ENCODE results near the gene SEC31B.

Gene SEC31B

GRCh38 chr10:100535338-100535714 lies 15.7 kb upstream of the SEC31B start:
- CTCF ChIA-PET, result interaction anchor here (0.9 to 1.4 kb wide), 4 partner anchors 9 to 208 kb away, joined by 3 to 7 read pairs (median 4); no protein-coding TSS in a partner anchor
- TF ChIP-seq ARNT (IDR thresholded peaks at IDR 0.05) (no peak), FOXM1 (IDR thresholded peaks at IDR 0.05; ENCODE audit: borderline replicate concordance) (no peak), SUZ12 (IDR thresholded peaks at IDR 0.05) (no peak), FOXK2 (IDR thresholded peaks at IDR 0.05) (no peak), BHLHE40 (IDR thresholded peaks at IDR 0.05; ENCODE audit: borderline replicate concordance) (no peak), LEF1 (IDR thresholded peaks at IDR 0.05; ENCODE audit: borderline replicate concordance) (no peak)
- no peak for DNase-seq (ENCODE audit: extremely low spot score)
- POLR2A ChIA-PET, result interaction anchor here (0.7 to 2.3 kb wide), 21 partner anchors 9 to 365 kb away, joined by 3 to 29 read pairs (median 5); partner anchors contain the start of genes PAX2 and SEC31B

DNA sequence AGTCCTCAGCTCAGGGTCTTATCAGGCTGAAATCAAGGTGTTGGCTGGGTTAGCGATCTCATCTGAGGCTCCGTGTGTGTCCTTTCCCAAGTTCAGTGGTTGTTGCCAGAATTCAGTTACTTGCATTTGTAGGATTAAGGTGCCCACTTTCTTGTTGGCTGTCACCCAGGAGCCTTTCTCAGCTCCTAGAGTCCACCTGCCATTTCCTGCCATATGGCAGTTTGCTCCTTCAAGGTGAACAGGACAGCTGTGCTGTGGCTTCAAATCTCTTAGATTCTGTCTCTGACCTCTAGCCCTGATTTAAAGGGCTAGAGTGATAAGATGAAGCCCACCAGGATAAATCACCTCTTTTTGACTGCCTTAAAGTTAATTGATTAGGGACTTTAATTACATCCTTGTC lies 15.1 kb upstream of the SEC31B start:
- ChIA-PET CTCF (interaction anchor here (0.6 to 1.4 kb wide), 5 partner anchors 16 to 209 kb away, joined by 3 to 7 read pairs (median 3); no protein-coding TSS in a partner anchor), POLR2A (interaction anchor here (1.7 to 2.3 kb wide), 2 partner anchors 10 to 18 kb away, joined by 9 to 29 read pairs; no protein-coding TSS in a partner anchor)
- no peak for DNase-seq (ENCODE audit: extremely low spot score)
- TF ChIP-seq NFRKB (IDR thresholded peaks at IDR 0.05) (no peak), PKNOX1 (IDR thresholded peaks at IDR 0.05) (no peak), SP1 (IDR thresholded peaks at IDR 0.05) (no peak), HDGF (IDR thresholded peaks at IDR 0.05; ENCODE audit: borderline replicate concordance) (no peak), SUZ12 (IDR thresholded peaks at IDR 0.05) (no peak), ELF4 (IDR thresholded peaks at IDR 0.05) (no peak), L3MBTL2 (conservative IDR thresholded peaks at IDR 0.05) (no peak), ARNT (IDR thresholded peaks at IDR 0.05) (no peak), ZNF384 (IDR thresholded peaks at IDR 0.05) (no peak), FOXA1 (IDR thresholded peaks at IDR 0.05) (no peak), FOXM1 (IDR thresholded peaks at IDR 0.05; ENCODE audit: borderline replicate concordance) (no peak)

DNA sequence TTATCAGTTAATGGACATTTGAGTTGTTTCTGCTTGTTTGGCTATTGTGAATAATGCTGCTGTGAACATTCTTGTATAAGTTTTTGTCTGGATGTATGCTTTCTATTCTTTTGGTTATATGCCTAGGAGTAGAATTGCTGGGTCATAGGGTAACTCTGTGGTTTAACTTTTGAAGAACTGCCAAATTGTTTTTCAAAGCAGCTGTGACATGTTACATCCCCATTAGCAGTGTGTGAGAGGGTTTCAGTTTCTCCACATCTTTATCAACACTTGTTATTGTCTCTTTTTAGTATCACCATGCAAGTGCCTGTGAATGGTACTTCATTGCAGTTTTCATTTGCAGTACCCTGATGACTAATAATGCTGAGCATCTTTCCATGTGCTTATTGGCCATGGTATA lies 12.1 kb upstream of the SEC31B start:
- no peak for TF ChIP-seq TARDBP (IDR thresholded peaks at IDR 0.05)
- TF ChIP-seq SUZ12 (IDR thresholded peaks at IDR 0.05), result no peak
- no peak for TF ChIP-seq FOXM1 (IDR thresholded peaks at IDR 0.05; ENCODE audit: borderline replicate concordance)
- no peak for TF ChIP-seq HDGF (IDR thresholded peaks at IDR 0.05; ENCODE audit: borderline replicate concordance)
- TF ChIP-seq ELF4 (IDR thresholded peaks at IDR 0.05), result no peak
- TF ChIP-seq LEF1 (IDR thresholded peaks at IDR 0.05; ENCODE audit: borderline replicate concordance), result no peak
- TF ChIP-seq PKNOX1 (IDR thresholded peaks at IDR 0.05), result no peak
- no peak for TF ChIP-seq ARNT (IDR thresholded peaks at IDR 0.05)
- no peak for TF ChIP-seq BHLHE40 (IDR thresholded peaks at IDR 0.05; ENCODE audit: borderline replicate concordance)
- TF ChIP-seq SP1 (IDR thresholded peaks at IDR 0.05), result no peak
- no peak for TF ChIP-seq NFRKB (IDR thresholded peaks at IDR 0.05)
- TF ChIP-seq CTBP1 (IDR thresholded peaks at IDR 0.05; ENCODE audit: borderline replicate concordance), result no peak
- no peak for TF ChIP-seq FOXK2 (IDR thresholded peaks at IDR 0.05)
- no peak for TF ChIP-seq ZNF384 (IDR thresholded peaks at IDR 0.05)
- TF ChIP-seq FOXA1 (IDR thresholded peaks at IDR 0.05), result no peak
- TF ChIP-seq L3MBTL2 (conservative IDR thresholded peaks at IDR 0.05), result no peak
- POLR2A ChIA-PET, result no interaction called here
- no peak for DNase-seq (ENCODE audit: extremely low spot score)
- CTCF ChIA-PET, result no interaction called here

DNA sequence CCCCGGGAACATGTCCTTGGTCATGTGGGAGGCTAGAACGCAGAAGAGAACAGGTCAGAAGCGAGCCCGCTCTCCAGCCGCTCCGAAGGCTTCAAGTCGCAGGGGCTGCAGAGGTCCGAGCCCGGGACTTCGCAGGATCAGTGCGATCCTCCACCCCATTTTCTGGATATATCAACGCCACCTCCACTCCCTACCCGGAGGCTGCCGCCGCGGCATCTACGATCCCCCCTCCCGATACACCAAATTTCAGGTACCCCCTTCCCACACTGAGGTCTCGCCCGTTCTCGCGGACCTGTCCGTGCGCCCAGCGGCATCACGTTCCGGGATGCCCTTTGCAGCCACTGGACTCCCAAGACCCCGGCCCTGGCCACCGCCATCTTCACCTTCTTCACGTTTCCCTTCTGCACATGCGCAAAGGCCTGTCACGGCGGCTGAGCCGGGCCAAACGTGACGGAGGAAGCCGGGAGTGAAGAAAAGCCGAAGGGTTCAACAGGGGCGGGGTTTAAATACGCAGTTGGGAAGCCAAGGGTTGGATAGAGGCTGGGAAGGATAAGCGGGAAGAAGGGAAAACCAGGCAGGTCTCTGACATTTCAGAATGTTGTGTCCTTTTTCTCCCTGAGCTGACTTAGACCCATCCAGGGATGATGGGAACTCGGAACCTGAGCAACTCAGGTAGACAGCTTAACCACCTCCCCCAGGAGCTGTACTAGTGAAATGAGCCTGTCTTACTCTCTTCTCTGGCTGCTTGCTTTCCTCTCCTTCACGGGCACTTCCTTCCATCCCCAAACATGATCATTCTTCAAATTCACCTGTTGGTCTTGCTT lies 10.0 kb upstream of the SEC31B start, which contains the start of gene NDUFB8:
TSS of gene NDUFB8 (minus strand) at position 397 of the 824 bp plus-strand sequence. CDS start at position 377, 20 bp downstream.
- POLR2A ChIA-PET, result interaction anchor here (0.7 to 1.4 kb wide), 6 partner anchors 8 to 359 kb away, joined by 3 to 6 read pairs (median 3); partner anchors contain the start of gene SCD
- CTCF ChIA-PET, result interaction anchor here (0.7 kb wide), 2 partner anchors 47 to 188 kb away, joined by 3 read pairs; no protein-coding TSS in a partner anchor
- TF ChIP-seq FOXA1 (IDR thresholded peaks at IDR 0.05), result no peak
- 0 out of 2 replicates have a peak, but pooled peaks have one; percentile 28 for TF ChIP-seq L3MBTL2 (conservative IDR thresholded peaks at IDR 0.05)
- TF ChIP-seq PKNOX1 (IDR thresholded peaks at IDR 0.05), result no peak

DNA sequence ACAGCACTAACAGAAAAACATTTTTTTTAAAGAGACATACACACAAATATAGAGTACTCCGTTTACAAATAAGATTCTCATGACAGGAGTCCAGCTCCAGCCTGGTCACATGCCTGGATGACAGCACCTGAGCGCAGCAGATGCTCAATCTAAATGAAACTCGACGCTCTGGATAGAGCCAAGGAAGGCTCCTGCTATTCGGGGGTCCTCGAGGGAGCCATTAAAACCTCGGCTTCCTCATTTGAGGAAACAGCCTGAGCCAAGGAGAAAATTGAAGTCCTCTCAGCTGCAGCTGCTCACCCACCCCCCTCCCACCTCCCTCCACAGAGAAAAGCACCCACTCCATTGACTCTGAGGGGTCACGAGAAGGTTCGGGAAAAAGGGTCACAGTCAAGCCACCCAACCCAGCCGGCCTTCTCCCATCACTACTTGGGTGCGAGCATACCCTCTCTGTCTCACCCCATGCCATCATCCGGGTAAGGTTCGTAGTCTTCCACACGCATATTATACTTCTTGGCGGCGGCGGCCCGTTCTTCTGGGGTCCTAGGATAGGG lies 9.3 kb upstream of the SEC31B start:
- ChIA-PET POLR2A (no interaction called here), CTCF (no interaction called here)
- TF ChIP-seq HDGF (IDR thresholded peaks at IDR 0.05; ENCODE audit: borderline replicate concordance), result no peak
- no peak for TF ChIP-seq LEF1 (IDR thresholded peaks at IDR 0.05; ENCODE audit: borderline replicate concordance)
- TF ChIP-seq L3MBTL2 (conservative IDR thresholded peaks at IDR 0.05), result peak; percentile 62
- no peak for TF ChIP-seq SP1 (IDR thresholded peaks at IDR 0.05)
- no peak for TF ChIP-seq ARNT (IDR thresholded peaks at IDR 0.05)
- TF ChIP-seq FOXM1 (IDR thresholded peaks at IDR 0.05; ENCODE audit: borderline replicate concordance), result no peak
- no peak for TF ChIP-seq TARDBP (IDR thresholded peaks at IDR 0.05)
- DNase-seq (ENCODE audit: extremely low spot score), result no peak

More for the DNA sequence above, 10.0 kb upstream of the SEC31B start, which contains the start of gene NDUFB8:
- DNase-seq (ENCODE audit: extremely low spot score), result peak; percentile 95
